ENCODE data around the gene SPATS2. TPM values are rescaled to one million over a fixed set of nuclear protein-coding genes. Genes with fewer than 3 reads are reported as not detected.
A peak's percentile ranks its signal among the peaks of the same experiment; 100 is the strongest.

SPATS2 gene
- total and polyA plus RNA-seq, 7 donors = 4.4 to 10.6 (median 9.1) TPM

GRCh38 chr12:49359671-49360070 lies 7.6 kb upstream of the SPATS2 start:
- no peak for TF ChIP-seq CTCF (IDR thresholded peaks at IDR 0.05)
- intact Hi-C loops (cut with DNase I) = loop anchor here (2.0 to 5.0 kb wide), 2 partner anchors 155 to 223 kb away; no protein-coding TSS in a partner anchor
- WGBS, 3 donors = 78 to 79% (median 78%) methylated on average over 7 of the region's 7 CpGs

DNA sequence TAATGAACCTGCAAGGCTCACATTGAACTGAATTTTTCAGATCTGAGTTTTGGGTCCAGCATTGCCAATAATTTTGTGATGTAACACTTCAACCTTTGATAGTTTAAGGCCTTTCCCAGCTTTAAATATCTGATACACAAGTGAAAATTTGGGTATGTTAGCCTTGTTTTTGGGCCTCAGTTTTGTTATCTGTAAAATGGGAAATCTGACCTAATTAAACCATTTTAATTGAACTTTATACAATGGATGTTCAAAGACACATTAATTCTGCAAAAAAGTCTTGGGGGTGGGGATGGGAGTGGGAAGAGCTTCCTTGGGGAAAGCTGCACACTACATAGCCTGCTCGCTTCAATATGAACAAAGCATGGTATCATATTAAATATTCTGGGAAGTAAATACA lies 5.2 kb upstream of the SPATS2 start:
- no peaks in the 10 kb centered on the region for H3K36me3 ChIP-seq (ENCODE audit: insufficient read depth in 1 of 2, low read depth in 1 of 2)
- H3K4me1 ChIP-seq = peaks cover 7% of the 10 kb centered on the region
- 99 to 100% (median 100%) methylated on average over 1 of the region's 1 CpG for whole genome bisulfite sequencing, 3 donors
- no peak overlapping the region for H3K27ac ChIP-seq
- no peaks in the 10 kb centered on the region for H3K9me3 ChIP-seq
- TF ChIP-seq CTCF (IDR thresholded peaks at IDR 0.05) = no peak
- intact Hi-C loops (cut with DNase I) = no loop called here
- H3K4me3 ChIP-seq = no peak overlapping the region
- DNase-seq (no peak), ATAC-seq (no peak)
- no peaks in the 10 kb centered on the region for H3K27me3 ChIP-seq (ENCODE audit: insufficient read depth in 3 of 3, low read length in 2 of 3)

More at GRCh38 chr12:49359671-49360070, 7.6 kb upstream of the SPATS2 start:
- DNase-seq = no peak
- H3K4me1 ChIP-seq = peaks cover 4% of the 10 kb centered on the region
- H3K27ac ChIP-seq = no peak overlapping the region
- no peak for ATAC-seq
- no peaks in the 10 kb centered on the region for H3K36me3 ChIP-seq (ENCODE audit: insufficient read depth in 1 of 2, low read depth in 1 of 2)
- H3K27me3 ChIP-seq (ENCODE audit: insufficient read depth in 3 of 3, low read length in 2 of 3) = no peaks in the 10 kb centered on the region
- no peak overlapping the region for H3K4me3 ChIP-seq
- H3K9me3 ChIP-seq = no peaks in the 10 kb centered on the region

- 80 to 100% (median 90%) methylated on average over 1 of the region's 1 CpG for WGBS, 3 donors
- H3K36me3 ChIP-seq (ENCODE audit: insufficient read depth in 1 of 2, low read depth in 1 of 2) = no peaks in the 10 kb centered on the region
- H3K4me1 ChIP-seq = peaks cover 21% of the 10 kb centered on the region
- intact Hi-C loops (cut with DNase I) = loop anchor here in 1 of 2 donors (1.0 kb wide), 1 partner anchor 201 kb away; no protein-coding TSS in a partner anchor
- DNase-seq (no peak), ATAC-seq (no peak)
- H3K9me3 ChIP-seq = no peaks in the 10 kb centered on the region
- H3K27me3 ChIP-seq (ENCODE audit: insufficient read depth in 3 of 3, low read length in 2 of 3) = no peaks in the 10 kb centered on the region
- no peak overlapping the region for H3K4me3 ChIP-seq
- no peak overlapping the region for H3K27ac ChIP-seq
- no peak for TF ChIP-seq CTCF (IDR thresholded peaks at IDR 0.05)
These were observed 2.3 kb upstream of the SPATS2 start for GRCh38 chr12:49364989-49365388.

DNA sequence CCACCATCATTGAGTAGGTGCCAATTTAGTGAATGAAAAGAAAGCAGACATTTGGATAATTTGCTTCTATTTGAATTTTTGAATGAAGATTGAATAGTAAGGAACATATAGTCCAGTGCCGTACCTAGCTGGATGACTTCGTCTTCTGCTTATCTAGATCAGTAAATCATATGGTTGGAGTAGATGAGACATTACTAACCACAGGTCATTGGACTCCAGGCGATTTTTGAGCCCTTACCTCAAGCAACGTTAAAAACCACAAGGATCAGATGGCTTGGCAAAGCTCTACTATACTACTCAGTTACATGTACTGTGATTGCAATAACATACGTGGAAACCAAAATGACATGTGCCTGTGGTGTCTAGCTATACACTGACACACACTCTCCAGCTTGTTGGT lies 1.7 kb upstream of the SPATS2 start:
- Histone ChIP-seq H3K9me3 (no peaks in the 10 kb centered on the region), H3K36me3 (ENCODE audit: insufficient read depth in 1 of 2, low read depth in 1 of 2) (no peaks in the 10 kb centered on the region), H3K27ac (no peak overlapping the region), H3K4me1 (peaks cover 27% of the 10 kb centered on the region), H3K27me3 (ENCODE audit: insufficient read depth in 3 of 3, low read length in 2 of 3) (no peaks in the 10 kb centered on the region), H3K4me3 (no peak overlapping the region)
- intact Hi-C loops (cut with DNase I) = loop anchor here in 1 of 2 donors (1.0 kb wide), 1 partner anchor 201 kb away; no protein-coding TSS in a partner anchor
- no peak for TF ChIP-seq CTCF (IDR thresholded peaks at IDR 0.05)
- DNase-seq (no peak), ATAC-seq (no peak)
- 62 to 78% (median 65%) methylated on average over 5 of the region's 5 CpGs for WGBS, 3 donors

GRCh38 chr12:49366096-49366651 lies 1.1 kb upstream of the SPATS2 start:
- no peaks in the 10 kb centered on the region for H3K27me3 ChIP-seq (ENCODE audit: insufficient read depth in 3 of 3, low read length in 2 of 3)
- no peaks in the 10 kb centered on the region for H3K36me3 ChIP-seq (ENCODE audit: insufficient read depth in 1 of 2, low read depth in 1 of 2)
- DNase-seq (no peak), ATAC-seq (peak; percentile 33 to 50 (median 40))
- intact Hi-C loops (cut with DNase I) = no loop called here
- H3K9me3 ChIP-seq = no peaks in the 10 kb centered on the region
- peak overlapping the region; percentile 83 for H3K27ac ChIP-seq
- peak overlapping the region; percentile 70 for H3K4me3 ChIP-seq
- no peak for TF ChIP-seq CTCF (IDR thresholded peaks at IDR 0.05)
- 9 to 23% (median 10%) methylated on average over 28 to 38 of the region's 38 CpGs for WGBS, 3 donors
- peaks cover 29% of the 10 kb centered on the region for H3K4me1 ChIP-seq
